ENCODE data around the gene OR10V1. TPM values are rescaled to one million over a fixed set of nuclear protein-coding genes. Genes with fewer than 3 reads are reported as not detected.

The OR10V1 gene
- total and polyA plus RNA-seq, 2 experiments from 2014 or later: not detected

GRCh38 chr11:59706518-59707285, 6.9 kb downstream of the OR10V1 start:
- Histone ChIP-seq H4K20me1 (replicated peaks; ENCODE audit: insufficient read depth) (no peaks in the 10 kb centered on the region), H3K79me2 (replicated peaks; ENCODE audit: insufficient read depth) (no peaks in the 10 kb centered on the region), H3K36me3 (ENCODE audit: insufficient read depth) (no peaks in the 10 kb centered on the region), H3K4me3 (no peak overlapping the region), H3K27me3 (ENCODE audit: insufficient read depth) (no peaks in the 10 kb centered on the region), H3K9me2 (ENCODE audit: insufficient read depth) (0 out of 2 replicates have a peak, but pooled peaks cover 5% of the 10 kb centered on the region), H3K27ac (ENCODE audit: low read depth) (no peak overlapping the region), H3F3A (replicated peaks; ENCODE audit: low read depth) (no peaks in the 10 kb centered on the region), H3K4me1 (ENCODE audit: insufficient read depth) (no peaks in the 10 kb centered on the region), H2AFZ (no peak overlapping the region; the same call in 1 of the 2 replicates), H3K4me2 (no peak overlapping the region)
- no peaks in the 10 kb centered on the region for H3K4me1 Mint-ChIP-seq
- peaks cover 3% of the 10 kb centered on the region; the same call in 2 of the 3 replicates for H3K9me3 Mint-ChIP-seq
- no peak for ATAC-seq
- no peak for DNase-seq (ENCODE audit: low spot score)
- H3K4me3 Mint-ChIP-seq: no peak overlapping the region
- peaks cover 1% of the 10 kb centered on the region for H3K27me3 Mint-ChIP-seq (ENCODE audit: insufficient read depth, low read depth, poor library complexity)
- TF ChIP-seq ETS1 (IDR thresholded peaks at IDR 0.05) (no peak), REST (IDR thresholded peaks at IDR 0.05; ENCODE audit: unreplicated experiment) (no peak), EZH2 (IDR thresholded peaks at IDR 0.05; ENCODE audit: low read depth, unreplicated experiment) (no peak), ZNF462 (CRISPR knock-in tag; IDR thresholded peaks at IDR 0.05) (no peak), ZNF114 (CRISPR knock-in tag; IDR thresholded peaks at IDR 0.05) (no peak), EZH2phosphoT487 (IDR thresholded peaks at IDR 0.05; ENCODE audit: unreplicated experiment) (no peak), NANOG (IDR thresholded peaks at IDR 0.05; ENCODE audit: borderline replicate concordance) (no peak), ZNF331 (CRISPR knock-in tag; IDR thresholded peaks at IDR 0.05; ENCODE audit: low read depth) (no peak), POLR2AphosphoS5 (IDR thresholded peaks at IDR 0.05; ENCODE audit: low read depth) (no peak), CREB1 (CRISPR knock-in tag; IDR thresholded peaks at IDR 0.05; ENCODE audit: low read depth) (no peak), CTCF (conservative IDR thresholded peaks at IDR 0.05; ENCODE audit: low read depth in 2 of 2) (no peak), STAT1 (IDR thresholded peaks at IDR 0.05; ENCODE audit: unreplicated experiment) (no peak), JUNB (IDR thresholded peaks at IDR 0.05; ENCODE audit: unreplicated experiment) (no peak)
- 0 out of 3 replicates have a peak, but pooled peaks cover 2% of the 10 kb centered on the region for H3K36me3 Mint-ChIP-seq (ENCODE audit: low read depth)
- H3K27ac Mint-ChIP-seq: no peak overlapping the region
